Mesenchymal stem cell (in vitro differentiated cells and primary cell): ENCODE measurements around the gene CDV3.

Source experiments
- DNase-seq: peaks from one replicate; pipeline ENCODE4 v3.0.0-alpha.2; 2013
- H2AFZ ChIP-seq: one replicate; pipeline ENCODE4 v1.6.1; 2013; ENCODE audit warnings: low read depth, mild to moderate bottlenecking, control low read depth, inconsistent platforms, low read length, moderate library complexity
- H2AK5ac ChIP-seq: 2 replicates; pipeline ENCODE4 v1.6.1; 2013; ENCODE audit warnings: low read length, moderate library complexity, mild to moderate bottlenecking, inconsistent platforms; ENCODE audit not compliant: severe bottlenecking
- H2BK120ac ChIP-seq: one replicate; pipeline ENCODE4 v1.6.1; 2013; ENCODE audit warnings: low read depth, mild to moderate bottlenecking, inconsistent platforms, low read length, moderate library complexity
- H2BK12ac ChIP-seq, 2 experiments: one replicate each; pipeline ENCODE4 v1.6.1; 2013; ENCODE audit warnings: inconsistent platforms in 2 of 2, low read length in 2 of 2, mild to moderate bottlenecking in 2 of 2, moderate library complexity in 2 of 2, control low read depth in 1 of 2
- H2BK15ac ChIP-seq: one replicate; pipeline ENCODE4 v1.6.1; 2013; ENCODE audit warnings: mild to moderate bottlenecking, low read depth, inconsistent platforms; ENCODE audit not compliant: poor library complexity, severe bottlenecking
- H2BK5ac ChIP-seq: 2 replicates; pipeline ENCODE4 v1.6.1; 2013; ENCODE audit warnings: low read depth, mild to moderate bottlenecking, low read length, control low read depth, inconsistent platforms; ENCODE audit not compliant: poor library complexity, severe bottlenecking
- H3K14ac ChIP-seq, 2 experiments: one replicate each; pipeline ENCODE4 v1.6.1; 2013; ENCODE audit warnings: inconsistent platforms in 2 of 2, low read length in 2 of 2, control low read depth in 1 of 2, mild to moderate bottlenecking in 1 of 2, moderate library complexity in 1 of 2
- H3K18ac ChIP-seq, 2 experiments: one replicate each; pipeline ENCODE4 v1.6.1; 2013; ENCODE audit warnings: inconsistent platforms in 2 of 2, low read length in 2 of 2, control low read depth in 1 of 2, low read depth in 1 of 2, mild to moderate bottlenecking in 1 of 2
- H3K23ac ChIP-seq, 2 experiments: one replicate each; pipeline ENCODE4 v1.6.1; 2013; ENCODE audit warnings: inconsistent platforms in 2 of 2, low read length in 2 of 2, mild to moderate bottlenecking in 2 of 2, moderate library complexity in 2 of 2, control low read depth in 1 of 2
- H3K27ac ChIP-seq: 2 replicates; pipeline ENCODE4 v1.5.1; 2013; ENCODE audit warnings: mild to moderate bottlenecking, moderate library complexity, low read length, control low read depth, inconsistent platforms; ENCODE audit not compliant: poor library complexity, severe bottlenecking
- H3K27me3 ChIP-seq, 2 experiments: 2 replicates each; pipeline versions ENCODE4 v1.6.1 to v1.7.0; 2013; ENCODE audit warnings: low read length in 2 of 2, mild to moderate bottlenecking in 2 of 2, moderate library complexity in 2 of 2, control low read depth in 1 of 2, inconsistent platforms in 1 of 2; ENCODE audit not compliant: control insufficient read depth in 1 of 2, insufficient read depth in 1 of 2
- H3K36me3 ChIP-seq, 2 experiments: 2 replicates each; pipeline versions ENCODE4 v1.6.1 to v1.7.0; 2013; ENCODE audit warnings: low read length in 2 of 2, control low read depth in 1 of 2, inconsistent platforms in 1 of 2, low read depth in 1 of 2, mild to moderate bottlenecking in 1 of 2; ENCODE audit not compliant: insufficient read depth in 2 of 2, control insufficient read depth in 1 of 2
- H3K4ac ChIP-seq, 2 experiments: one replicate each; pipeline ENCODE4 v1.6.1; 2013; ENCODE audit warnings: inconsistent platforms in 2 of 2, low read length in 2 of 2, mild to moderate bottlenecking in 2 of 2, moderate library complexity in 2 of 2, control low read depth in 1 of 2, low read depth in 1 of 2
- H3K4me1 ChIP-seq: 2 replicates; pipeline ENCODE4 v1.6.1; 2013; ENCODE audit warnings: low read depth, low read length, control low read depth; ENCODE audit not compliant: control insufficient read depth, insufficient read depth
- H3K4me2 ChIP-seq: 2 replicates; pipeline ENCODE4 v1.6.1; 2013; ENCODE audit warnings: low read length, mild to moderate bottlenecking, inconsistent platforms; ENCODE audit not compliant: poor library complexity, severe bottlenecking
- H3K4me3 ChIP-seq, 2 experiments: 2 replicates each; pipeline versions ENCODE4 v1.5.1 to v1.7.0; 2013; ENCODE audit warnings: low read length in 2 of 2, mild to moderate bottlenecking in 2 of 2, control low read depth in 1 of 2, low read depth in 1 of 2; ENCODE audit not compliant: insufficient read depth in 1 of 2
- H3K79me1 ChIP-seq: replicated peaks from 2 replicates; pipeline ENCODE4 v1.6.1; 2013; ENCODE audit warnings: mild to moderate bottlenecking, control low read depth, low read length, inconsistent platforms; ENCODE audit not compliant: poor library complexity, severe bottlenecking
- H3K9ac ChIP-seq: 2 replicates; pipeline ENCODE4 v1.7.0; 2013; ENCODE audit warnings: mild to moderate bottlenecking, low read length, moderate library complexity
- H3K9me3 ChIP-seq: 2 replicates; pipeline ENCODE4 v1.7.0; 2013; ENCODE audit warnings: mild to moderate bottlenecking, low read length; ENCODE audit not compliant: control insufficient read depth
- H4K8ac ChIP-seq: one replicate; pipeline ENCODE4 v1.6.1; 2013; ENCODE audit warnings: inconsistent platforms, mild to moderate bottlenecking, low read length, moderate library complexity
- H4K91ac ChIP-seq: one replicate; pipeline ENCODE4 v1.6.1; 2013; ENCODE audit warnings: mild to moderate bottlenecking, low read length, inconsistent platforms
- WGBS: methylation state at CpG from one replicate; pipeline ENCODE4 v1.1.7; 2013; ENCODE audit warnings: mixed read lengths; 5-methylcytosine and 5-hydroxymethylcytosine counted together

Gene CDV3

DNA sequence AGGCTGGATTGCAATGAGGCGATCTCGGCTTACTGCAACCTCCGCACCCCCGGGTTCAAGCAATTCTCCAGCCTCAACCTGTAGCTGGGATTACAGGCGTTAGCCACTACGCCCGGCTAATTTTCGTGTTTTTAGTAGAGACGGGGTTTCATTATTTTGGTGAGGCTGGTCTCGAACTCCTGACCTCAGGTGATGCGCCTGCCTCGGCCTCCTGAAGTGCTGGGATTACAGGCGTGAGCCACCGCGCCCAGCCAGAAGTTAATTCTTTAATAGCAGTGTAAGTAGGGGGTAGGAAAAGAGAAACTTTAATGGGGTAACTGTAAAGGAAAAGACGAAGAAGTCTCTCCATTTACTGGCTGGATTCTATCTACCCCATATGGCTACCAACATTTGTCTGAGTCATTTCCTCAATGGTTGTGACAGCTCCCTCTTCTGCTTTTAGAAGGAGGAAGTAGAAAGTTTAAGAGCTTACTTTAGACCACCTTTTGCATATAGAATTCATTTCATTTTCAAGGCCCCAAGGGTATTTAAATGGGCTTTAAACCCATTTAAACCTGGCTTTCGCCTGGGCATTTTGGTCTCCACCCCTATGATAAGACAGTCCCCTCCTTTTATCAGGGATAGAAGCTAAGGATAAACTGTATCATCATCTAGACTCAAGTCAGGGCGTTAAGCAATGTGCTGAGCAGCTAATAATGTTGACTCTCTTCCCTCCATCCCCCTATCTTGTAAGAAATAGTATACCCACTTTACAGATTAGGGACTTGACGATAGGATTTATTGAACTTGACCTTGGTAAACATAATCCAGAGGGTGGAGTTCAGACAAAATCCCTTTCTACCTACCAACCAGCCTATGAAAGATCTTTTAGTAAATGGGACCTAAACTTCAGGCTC lies 1.1 kb upstream of the CDV3 start:
- 90% methylated on average over 17 of the region's 19 CpGs for WGBS
- H3K23ac ChIP-seq, result no peak overlapping the region
- H2BK15ac ChIP-seq, result no peak overlapping the region
- no peaks in the 10 kb centered on the region for H3K27me3 ChIP-seq
- H2AFZ ChIP-seq, result no peak overlapping the region
- peak overlapping the region; percentile 84 for H3K9ac ChIP-seq
- peaks cover 4% of the 10 kb centered on the region for H3K79me1 ChIP-seq
- peak overlapping the region; percentile 79 for H3K4me2 ChIP-seq
- H3K18ac ChIP-seq, result peak overlapping the region; percentile 34 to 76
- H3K36me3 ChIP-seq, result peaks cover 0 to 22% of the 10 kb centered on the region in 2 experiments
- peak overlapping the region in 1 of 2 experiments; percentile 69 for H3K4me3 ChIP-seq
- H3K27ac ChIP-seq, result peak overlapping the region; percentile 91
- H4K8ac ChIP-seq, result peak overlapping the region; percentile 84
- no peaks in the 10 kb centered on the region for H3K9me3 ChIP-seq
- peak overlapping the region; percentile 45 for H2AK5ac ChIP-seq
- H2BK120ac ChIP-seq, result peak overlapping the region; percentile 67
- peak overlapping the region; percentile 43 to 61 for H2BK12ac ChIP-seq
- peak; percentile 66 for DNase-seq
- H4K91ac ChIP-seq, result no peak overlapping the region
- no peak overlapping the region for H3K4ac ChIP-seq
- H3K4me1 ChIP-seq, result peaks cover 9% of the 10 kb centered on the region
- peak overlapping the region; percentile 58 for H2BK5ac ChIP-seq
- H3K14ac ChIP-seq, result no peak overlapping the region

DNA sequence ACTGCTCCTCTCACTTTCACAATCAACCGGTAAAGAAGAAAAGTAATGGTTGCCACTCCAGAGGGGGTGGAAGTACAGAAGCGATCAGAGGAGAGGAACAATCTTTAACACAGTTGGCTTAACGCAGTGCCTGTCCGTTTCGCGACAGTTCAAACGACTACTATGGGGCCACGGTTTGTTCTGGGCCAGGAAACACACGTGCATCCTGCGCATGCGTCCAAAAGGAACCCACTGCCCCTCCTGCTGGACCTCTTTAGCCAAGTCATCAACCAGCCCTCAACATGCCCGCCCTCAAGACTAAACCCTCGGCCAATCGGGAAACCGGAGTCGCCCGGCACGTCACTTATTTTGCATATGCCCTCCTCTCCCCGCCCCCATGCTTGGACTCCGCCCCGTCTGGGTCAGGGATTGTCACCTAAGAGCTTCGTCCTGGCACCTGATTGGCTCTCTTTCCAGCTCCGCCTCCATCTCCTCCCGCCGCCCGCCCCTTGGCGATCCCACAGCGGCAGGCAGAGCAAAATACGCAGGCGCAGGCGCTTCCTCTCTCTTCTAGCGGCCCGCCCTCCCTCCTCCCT lies 345 bp upstream of the CDV3 start:
- WGBS, result 0% methylated on average over 31 of the region's 33 CpGs
- Histone ChIP-seq H3K27me3 (no peaks in the 10 kb centered on the region), H2AFZ (no peak overlapping the region), H3K18ac (peak overlapping the region in 1 of 2 experiments; percentile 72), H4K8ac (peak overlapping the region; percentile 84), H2BK15ac (no peak overlapping the region), H2BK5ac (peak overlapping the region; percentile 58), H3K4ac (no peak overlapping the region), H3K36me3 (peaks cover 3 to 29% of the 10 kb centered on the region in 2 experiments), H3K23ac (no peak overlapping the region), H2AK5ac (no peak overlapping the region), H3K4me1 (peaks cover 12% of the 10 kb centered on the region), H2BK120ac (peak overlapping the region; percentile 67), H3K79me1 (peaks cover 4% of the 10 kb centered on the region), H3K14ac (no peak overlapping the region), H3K9me3 (no peaks in the 10 kb centered on the region), H2BK12ac (no peak overlapping the region), H3K9ac (peak overlapping the region; percentile 98), H3K4me3 (peak overlapping the region; percentile 82 to 94), H3K27ac (peak overlapping the region; percentile 91), H3K4me2 (peak overlapping the region; percentile 79), H4K91ac (no peak overlapping the region)
- DNase-seq, result peak; percentile 100

DNA sequence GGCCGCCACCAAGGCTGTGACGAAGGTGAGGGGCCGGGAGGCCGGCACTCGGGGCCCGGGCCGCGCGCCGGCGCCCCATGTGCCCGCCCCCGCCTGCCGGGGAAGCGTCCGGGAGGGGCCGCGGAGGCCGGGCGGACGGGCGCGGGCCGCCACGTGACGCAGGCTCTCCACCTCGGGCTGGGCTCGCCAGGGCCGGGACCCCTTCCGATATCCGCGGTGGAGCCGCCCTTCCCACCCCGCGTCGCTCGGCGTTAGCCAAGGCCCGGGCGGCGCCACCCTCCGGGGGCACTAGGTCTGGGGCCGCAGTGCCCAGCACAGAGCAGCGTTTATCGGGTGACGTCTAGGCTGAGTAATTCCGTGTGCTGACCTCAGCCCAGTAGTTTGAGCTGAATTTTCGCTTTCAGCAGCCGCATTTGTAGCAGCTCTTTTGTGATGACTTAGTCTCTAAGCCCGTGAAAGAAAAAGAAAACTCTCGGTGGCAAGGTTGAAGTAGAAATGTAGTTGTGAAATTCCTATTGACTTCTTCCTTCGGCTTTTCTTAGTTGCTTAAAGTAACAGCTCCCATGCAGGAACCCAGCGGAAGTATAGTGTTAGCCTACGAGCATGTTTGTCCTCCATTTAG lies 885 bp downstream of the CDV3 start:
- Histone ChIP-seq H3K4me2 (peak overlapping the region; percentile 90), H3K4me3 (peak overlapping the region; percentile 82 to 94), H3K18ac (peak overlapping the region; percentile 96 to 97), H3K9me3 (no peaks in the 10 kb centered on the region), H3K4me1 (peaks cover 9% of the 10 kb centered on the region), H2BK120ac (peak overlapping the region; percentile 94), H2BK15ac (peak overlapping the region; percentile 77), H4K91ac (peak overlapping the region; percentile 91), H3K4ac (peak overlapping the region in 1 of 2 experiments; percentile 98), H2AFZ (peak overlapping the region; percentile 70), H2BK5ac (peak overlapping the region; percentile 90), H2AK5ac (no peak overlapping the region), H2BK12ac (peak overlapping the region in 1 of 2 experiments; percentile 39), H3K27me3 (no peaks in the 10 kb centered on the region), H3K36me3 (peaks cover 4 to 42% of the 10 kb centered on the region in 2 experiments), H3K23ac (no peak overlapping the region), H4K8ac (peak overlapping the region; percentile 90), H3K79me1 (peaks cover 4% of the 10 kb centered on the region), H3K14ac (peak overlapping the region in 1 of 2 experiments; percentile 77), H3K27ac (peak overlapping the region; percentile 90), H3K9ac (peak overlapping the region; percentile 98)
- DNase-seq, result peak; percentile 85
- WGBS, result under 1% methylated on average over 43 of the region's 54 CpGs
